Measurements from ENCODE around the gene NAV3. TPM values are rescaled to one million over a fixed set of nuclear protein-coding genes. Genes with fewer than 3 reads are reported as not detected.

Gene NAV3
- polyA plus RNA-seq, 1 donor from 2014 or later: 36.9 TPM

GRCh38 chr12:78189656-78190055 is 359.0 kb downstream of the NAV3 start:
- Histone ChIP-seq H3K27ac (ENCODE audit: low read length) (no peak overlapping the region), H3K27me3 (ENCODE audit: insufficient read depth, low read depth, low read length) (no peaks in the 10 kb centered on the region), H3K79me2 (replicated peaks; ENCODE audit: insufficient read depth, low read length) (no peaks in the 10 kb centered on the region), H3K4me3 (ENCODE audit: low read length) (no peak overlapping the region), H3K9me2 (ENCODE audit: insufficient read depth, low read length) (no peaks in the 10 kb centered on the region), H3K36me3 (ENCODE audit: insufficient read depth, low read length) (no peaks in the 10 kb centered on the region), H3K4me2 (ENCODE audit: low read length) (no peak overlapping the region), H4K20me1 (ENCODE audit: insufficient read depth) (no peaks in the 10 kb centered on the region), H3K9me3 (ENCODE audit: low read length) (no peaks in the 10 kb centered on the region), H3K9ac (ENCODE audit: low read length) (no peak overlapping the region), H3F3A (ENCODE audit: insufficient read depth, low read length, poor library complexity, severe bottlenecking) (no peaks in the 10 kb centered on the region), H2AFZ (ENCODE audit: low read depth, low read length) (no peak overlapping the region)
- TF ChIP-seq RAD21 (conservative IDR thresholded peaks at IDR 0.05) (no peak), SMC3 (conservative IDR thresholded peaks at IDR 0.05; ENCODE audit: poor library complexity) (no peak)

DNA sequence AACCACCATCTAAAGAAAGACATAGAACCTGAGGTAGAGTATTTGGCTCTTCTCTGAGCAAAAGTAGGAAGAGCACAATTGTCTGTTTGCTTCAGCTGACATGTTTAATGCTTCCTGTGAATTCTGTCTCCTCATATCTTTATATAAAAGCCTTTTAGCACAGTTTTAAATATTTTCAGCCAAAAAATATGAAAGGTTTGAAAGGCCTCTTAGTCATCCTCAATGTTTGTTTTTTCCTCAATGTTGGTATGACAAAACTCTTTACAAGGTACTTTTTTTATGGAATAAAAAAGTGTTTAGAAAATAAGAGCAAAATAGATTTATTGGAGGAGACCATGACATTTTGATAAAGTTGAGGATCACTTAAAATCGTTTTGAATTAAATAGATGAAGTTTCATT is 360.9 kb downstream of the NAV3 start:
- Histone ChIP-seq H3F3A (ENCODE audit: insufficient read depth, low read length, poor library complexity, severe bottlenecking) (no peaks in the 10 kb centered on the region), H3K9ac (ENCODE audit: low read length) (no peak overlapping the region), H3K79me2 (replicated peaks; ENCODE audit: insufficient read depth, low read length) (no peaks in the 10 kb centered on the region), H3K9me2 (ENCODE audit: insufficient read depth, low read length) (no peaks in the 10 kb centered on the region), H3K36me3 (ENCODE audit: insufficient read depth, low read length) (no peaks in the 10 kb centered on the region), H2AFZ (ENCODE audit: low read depth, low read length) (no peak overlapping the region), H3K27ac (ENCODE audit: low read length) (no peak overlapping the region), H3K4me3 (ENCODE audit: low read length) (no peak overlapping the region), H3K4me2 (ENCODE audit: low read length) (no peak overlapping the region), H4K20me1 (ENCODE audit: insufficient read depth) (no peaks in the 10 kb centered on the region), H3K9me3 (ENCODE audit: low read length) (no peaks in the 10 kb centered on the region), H3K27me3 (ENCODE audit: insufficient read depth, low read depth, low read length) (no peaks in the 10 kb centered on the region)
- TF ChIP-seq REST (IDR thresholded peaks at IDR 0.05; ENCODE audit: borderline replicate concordance): no peak
- no peak for TF ChIP-seq MXI1 (conservative IDR thresholded peaks at IDR 0.05; ENCODE audit: poor library complexity, severe bottlenecking)
- no peak for TF ChIP-seq EZH2 (IDR thresholded peaks at IDR 0.05; ENCODE audit: borderline replicate concordance, insufficient read depth, low read length, poor library complexity, severe bottlenecking)
- no peak for TF ChIP-seq RAD21 (conservative IDR thresholded peaks at IDR 0.05)
- no peak for TF ChIP-seq TAF1 (IDR thresholded peaks at IDR 0.05; ENCODE audit: low read depth)
- no peak for TF ChIP-seq POLR2AphosphoS5 (IDR thresholded peaks at IDR 0.05)
- no peak for TF ChIP-seq EP300 (conservative IDR thresholded peaks at IDR 0.05; ENCODE audit: poor library complexity, severe bottlenecking)
- TF ChIP-seq, protein P1, sequence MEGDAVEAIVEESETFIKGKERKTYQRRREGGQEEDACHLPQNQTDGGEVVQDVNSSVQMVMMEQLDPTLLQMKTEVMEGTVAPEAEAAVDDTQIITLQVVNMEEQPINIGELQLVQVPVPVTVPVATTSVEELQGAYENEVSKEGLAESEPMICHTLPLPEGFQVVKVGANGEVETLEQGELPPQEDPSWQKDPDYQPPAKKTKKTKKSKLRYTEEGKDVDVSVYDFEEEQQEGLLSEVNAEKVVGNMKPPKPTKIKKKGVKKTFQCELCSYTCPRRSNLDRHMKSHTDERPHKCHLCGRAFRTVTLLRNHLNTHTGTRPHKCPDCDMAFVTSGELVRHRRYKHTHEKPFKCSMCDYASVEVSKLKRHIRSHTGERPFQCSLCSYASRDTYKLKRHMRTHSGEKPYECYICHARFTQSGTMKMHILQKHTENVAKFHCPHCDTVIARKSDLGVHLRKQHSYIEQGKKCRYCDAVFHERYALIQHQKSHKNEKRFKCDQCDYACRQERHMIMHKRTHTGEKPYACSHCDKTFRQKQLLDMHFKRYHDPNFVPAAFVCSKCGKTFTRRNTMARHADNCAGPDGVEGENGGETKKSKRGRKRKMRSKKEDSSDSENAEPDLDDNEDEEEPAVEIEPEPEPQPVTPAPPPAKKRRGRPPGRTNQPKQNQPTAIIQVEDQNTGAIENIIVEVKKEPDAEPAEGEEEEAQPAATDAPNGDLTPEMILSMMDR (IDR thresholded peaks at IDR 0.05; ENCODE audit: poor library complexity, severe bottlenecking): no peak
- TF ChIP-seq SMC3 (conservative IDR thresholded peaks at IDR 0.05; ENCODE audit: poor library complexity): no peak

GRCh38 chr12:78192979-78193378 is 362.3 kb downstream of the NAV3 start:
- H3K4me3 ChIP-seq (ENCODE audit: low read length): no peak overlapping the region
- no peaks in the 10 kb centered on the region for H3K36me3 ChIP-seq (ENCODE audit: insufficient read depth, low read length)
- no peaks in the 10 kb centered on the region for H3K27me3 ChIP-seq (ENCODE audit: insufficient read depth, low read depth, low read length)
- no peaks in the 10 kb centered on the region for H3K79me2 ChIP-seq (replicated peaks; ENCODE audit: insufficient read depth, low read length)
- H4K20me1 ChIP-seq (ENCODE audit: insufficient read depth): no peaks in the 10 kb centered on the region
- H3K27ac ChIP-seq (ENCODE audit: low read length): no peak overlapping the region
- no peaks in the 10 kb centered on the region for H3K9me3 ChIP-seq (ENCODE audit: low read length)
- H3F3A ChIP-seq (ENCODE audit: insufficient read depth, low read length, poor library complexity, severe bottlenecking): no peaks in the 10 kb centered on the region
- H3K9ac ChIP-seq (ENCODE audit: low read length): no peak overlapping the region
- H3K9me2 ChIP-seq (ENCODE audit: insufficient read depth, low read length): no peaks in the 10 kb centered on the region
- TF ChIP-seq MXI1 (conservative IDR thresholded peaks at IDR 0.05; ENCODE audit: poor library complexity, severe bottlenecking) (no peak), EP300 (conservative IDR thresholded peaks at IDR 0.05; ENCODE audit: poor library complexity, severe bottlenecking) (no peak), SMC3 (conservative IDR thresholded peaks at IDR 0.05; ENCODE audit: poor library complexity) (no peak), POLR2AphosphoS5 (IDR thresholded peaks at IDR 0.05) (no peak), EZH2 (IDR thresholded peaks at IDR 0.05; ENCODE audit: borderline replicate concordance, insufficient read depth, low read length, poor library complexity, severe bottlenecking) (no peak), TAF1 (IDR thresholded peaks at IDR 0.05; ENCODE audit: low read depth) (no peak), REST (IDR thresholded peaks at IDR 0.05; ENCODE audit: borderline replicate concordance) (no peak), RAD21 (conservative IDR thresholded peaks at IDR 0.05) (no peak)
- TF ChIP-seq, protein P1 (IDR thresholded peaks at IDR 0.05; ENCODE audit: poor library complexity, severe bottlenecking): no peak
- no peak overlapping the region for H3K4me2 ChIP-seq (ENCODE audit: low read length)
- H2AFZ ChIP-seq (ENCODE audit: low read depth, low read length): no peak overlapping the region

All from neural cell (in vitro differentiated cells).